Astrocyte (in vitro differentiated cells and primary cell): Measurements from ENCODE around the gene A1BG.

Experiments used
- EZH2 ChIP-seq: IDR thresholded peaks from 2 replicates; pipeline ENCODE4 v1.6.1; 2012; ENCODE audit warnings: mild to moderate bottlenecking, low read length, inconsistent platforms; ENCODE audit not compliant: insufficient read depth
- TF ChIP-seq, protein P1 (sequence below): IDR thresholded peaks from 2 replicates; pipeline ENCODE4 v1.5.1; 2011; ENCODE audit warnings: low read depth, mild to moderate bottlenecking, inconsistent platforms, low read length, moderate library complexity; ENCODE audit not compliant: insufficient read depth

DNA sequence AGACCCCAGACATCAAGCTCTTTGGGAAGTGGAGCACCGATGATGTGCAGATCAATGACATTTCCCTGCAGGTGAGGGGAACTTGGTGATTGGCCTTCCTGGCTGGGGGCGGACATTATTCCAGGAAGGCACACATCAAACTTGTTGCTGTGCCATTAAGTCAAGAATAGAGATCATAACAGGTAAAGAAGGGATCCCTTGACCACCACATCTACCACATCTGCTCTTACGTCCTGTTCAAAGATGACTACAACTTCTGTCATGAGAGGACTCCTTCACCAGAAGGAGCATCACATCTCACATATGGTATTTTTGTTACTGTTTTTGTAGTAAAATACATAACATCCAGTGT lies 34.9 kb upstream of the A1BG start:
- TF ChIP-seq, protein P1, sequence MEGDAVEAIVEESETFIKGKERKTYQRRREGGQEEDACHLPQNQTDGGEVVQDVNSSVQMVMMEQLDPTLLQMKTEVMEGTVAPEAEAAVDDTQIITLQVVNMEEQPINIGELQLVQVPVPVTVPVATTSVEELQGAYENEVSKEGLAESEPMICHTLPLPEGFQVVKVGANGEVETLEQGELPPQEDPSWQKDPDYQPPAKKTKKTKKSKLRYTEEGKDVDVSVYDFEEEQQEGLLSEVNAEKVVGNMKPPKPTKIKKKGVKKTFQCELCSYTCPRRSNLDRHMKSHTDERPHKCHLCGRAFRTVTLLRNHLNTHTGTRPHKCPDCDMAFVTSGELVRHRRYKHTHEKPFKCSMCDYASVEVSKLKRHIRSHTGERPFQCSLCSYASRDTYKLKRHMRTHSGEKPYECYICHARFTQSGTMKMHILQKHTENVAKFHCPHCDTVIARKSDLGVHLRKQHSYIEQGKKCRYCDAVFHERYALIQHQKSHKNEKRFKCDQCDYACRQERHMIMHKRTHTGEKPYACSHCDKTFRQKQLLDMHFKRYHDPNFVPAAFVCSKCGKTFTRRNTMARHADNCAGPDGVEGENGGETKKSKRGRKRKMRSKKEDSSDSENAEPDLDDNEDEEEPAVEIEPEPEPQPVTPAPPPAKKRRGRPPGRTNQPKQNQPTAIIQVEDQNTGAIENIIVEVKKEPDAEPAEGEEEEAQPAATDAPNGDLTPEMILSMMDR: no peak
- no peak for TF ChIP-seq EZH2
